GM12878 (cell line): ENCODE measurements around the gene CRB1. TPM values are rescaled to one million over a fixed set of nuclear protein-coding genes. Genes with fewer than 3 reads are reported as not detected.

ENCODE experiments used
- ATAC-seq: fragments of 200-7000 bp; cut with Tn5 transposase; 3 replicates; pipeline ENCODE4 v1.9.1; 2020; ENCODE audit warnings: mild to moderate bottlenecking, moderate library complexity
- BruUV-seq: library from RNA; stranded (reverse); fragments of 400-500 nt; replicated peaks from 2 replicates; lab custom pipeline; 2021; lab: Mats Ljungman, UMichigan
- CTCF ChIA-PET: fragments of 300-600 bp; sonication (Branson Sonifier 250); formaldehyde crosslinking; extraction: SDS; loops from one replicate; lab custom pipeline; 2021; ENCODE audit warnings: inconsistent platforms; lab: Yijun Ruan, JAX
- POLR2A ChIA-PET: fragments of 350-600 bp; formaldehyde crosslinking; extraction: SDS; loops from one replicate; lab custom pipeline; 2021; ENCODE audit warnings: inconsistent platforms; lab: Charles Lee
- RAD21 ChIA-PET: fragments of 300-600 bp; sonication (Branson Sonifier 250); formaldehyde crosslinking; loops from one replicate; lab custom pipeline; 2023; ENCODE audit warnings: antibody characterized with exemption; ENCODE audit not compliant: unreplicated experiment; lab: Charles Lee
- SMC1A ChIA-PET: fragments of 300-600 bp; sonication (Branson Sonifier 250); formaldehyde crosslinking; loops from one replicate; lab custom pipeline; 2023; ENCODE audit not compliant: unreplicated experiment, uncharacterized antibody; lab: Charles Lee
- DNase-seq: peaks from one replicate; pipeline ENCODE4 v3.0.0-alpha.2; 2011; ENCODE audit warnings: low read depth, low spot score
- FAIRE-seq: peaks from 3 replicates; lab custom pipeline; 2011; peaks lifted over from hg19 to GRCh38; lab: Jason Lieb, UNC
- H2AFZ ChIP-seq: 2 replicates; pipeline ENCODE4 v1.6.0; 2011; ENCODE audit warnings: low read depth, low read length, control low read depth; ENCODE audit not compliant: control insufficient read depth
- H3K27ac ChIP-seq: 2 replicates; pipeline ENCODE4 v1.5.1; 2011; ENCODE audit warnings: control low read depth; ENCODE audit not compliant: control insufficient read depth, insufficient read depth
- H3K27me3 ChIP-seq, 2 experiments: replicated peaks in 1 of 2; 2 replicates each; pipeline versions ENCODE4 v1.6.0 to v1.6.1; 2011; ENCODE audit warnings: low read length in 1 of 2; ENCODE audit not compliant: control insufficient read depth in 2 of 2, insufficient read depth in 2 of 2
- H3K36me3 ChIP-seq, 2 experiments: 2 replicates each; pipeline ENCODE4 v1.5.1; 2011; ENCODE audit warnings: low read length in 1 of 2; ENCODE audit not compliant: control insufficient read depth in 2 of 2, insufficient read depth in 2 of 2
- H3K4me1 ChIP-seq: 2 replicates; pipeline ENCODE4 v1.6.1; 2011; ENCODE audit warnings: mild to moderate bottlenecking, low read length, moderate library complexity, mixed read lengths; ENCODE audit not compliant: control insufficient read depth, insufficient read depth
- H3K4me2 ChIP-seq: 2 replicates; pipeline ENCODE4 v1.6.0; 2011; ENCODE audit warnings: control low read depth; ENCODE audit not compliant: control insufficient read depth, insufficient read depth
- H3K4me3 ChIP-seq: fragments of 200-600 bp; sonication (generic); 2 replicates; pipeline ENCODE4 v1.5.1; 2016
- H3K79me2 ChIP-seq: 2 replicates; pipeline ENCODE4 v1.6.0; 2011; ENCODE audit warnings: low read length; ENCODE audit not compliant: control insufficient read depth, insufficient read depth
- H3K9ac ChIP-seq: 2 replicates; pipeline ENCODE4 v1.8.0; 2011; ENCODE audit warnings: low read length, control low read depth, mixed read lengths; ENCODE audit not compliant: control insufficient read depth, insufficient read depth
- H3K9me3 ChIP-seq: replicated peaks from 3 replicates; pipeline ENCODE4 v1.5.1; 2011; ENCODE audit warnings: mild to moderate bottlenecking, low read length; ENCODE audit not compliant: control insufficient read depth, insufficient read depth
- H4K20me1 ChIP-seq: 2 replicates; pipeline ENCODE4 v1.6.0; 2011; ENCODE audit not compliant: control insufficient read depth, insufficient read depth
- ASH2L ChIP-seq: fragments of 300-600, 200-600 bp; sonication (generic); IDR thresholded peaks from 2 replicates; pipeline ENCODE4 v1.6.1; 2017; ENCODE audit warnings: low read depth, mild to moderate bottlenecking, borderline replicate concordance
- BCL3 ChIP-seq: IDR thresholded peaks from 2 replicates; pipeline ENCODE4 v1.6.1; 2011; ENCODE audit warnings: borderline replicate concordance, low read depth, mild to moderate bottlenecking, moderate library complexity, low read length; ENCODE audit not compliant: insufficient read depth, poor library complexity, severe bottlenecking
- CBX3 ChIP-seq: fragments of 200-600 bp; sonication (generic); IDR thresholded peaks from 2 replicates; pipeline ENCODE4 v1.6.1; 2016; ENCODE audit warnings: low read depth, borderline replicate concordance
- MEF2A ChIP-seq: IDR thresholded peaks from 2 replicates; pipeline ENCODE4 v1.6.1; 2011; ENCODE audit warnings: low read depth, mild to moderate bottlenecking, low read length, moderate library complexity; ENCODE audit not compliant: insufficient read depth
- POLR2AphosphoS5 ChIP-seq: IDR thresholded peaks from 2 replicates; pipeline ENCODE4 v1.6.1; 2011; ENCODE audit warnings: mild to moderate bottlenecking, low read length, inconsistent platforms
- ZNF622 ChIP-seq: fragments of 450-650 bp; IDR thresholded peaks from 2 replicates; pipeline ENCODE4 v1.6.1; 2017; ENCODE audit warnings: mild to moderate bottlenecking, inconsistent platforms
- ZZZ3 ChIP-seq: IDR thresholded peaks from 2 replicates; pipeline ENCODE4 v1.6.1; 2011; ENCODE audit warnings: low read depth; ENCODE audit not compliant: control insufficient read depth, insufficient read length
- WGBS: methylation state at CpG from one replicate; pipeline ENCODE4 v1.1.6; 2016; ENCODE audit warnings: low lambda C conversion rate; ENCODE audit not compliant: insufficient replicate concordance, insufficient coverage; ENCODE audit errors: missing lambda C conversion rate; 5-methylcytosine and 5-hydroxymethylcytosine counted together
- in situ Hi-C: fragments of 300-500 bp; cut with MboI; formaldehyde crosslinking; loops from 9 replicates; pipeline ENCODE4 v1.14.3; 2018; ENCODE audit warnings: mixed read lengths
- intact Hi-C: fragments of 100-400 bp; cut with micrococcal nuclease; formaldehyde crosslinking; loops from one replicate; pipeline ENCODE4 v1.14.2; 2022; ENCODE audit not compliant: unreplicated experiment
- polyA plus RNA-seq, 11 experiments: library from polyadenylated mRNA; depleted of rRNA in 4 of 11; unstranded in 6 of 11; stranded (reverse) in 5 of 11; fragments of >200 nt; fragmentation: Nextera tagmentation in 4 of 11; fragmentation: Illumina TruSeq in 1 of 11; extraction: Ambion mirVana in 4 of 11; extraction: Trizol in 1 of 11; gene quantifications; 1 replicate in 1 of 11; 2 replicates in 10 of 11; pipeline versions ENCODE4 v1.2.1 to v1.2.3, GENCODE V29; 2011 to 2016; ENCODE audit warnings: inconsistent platforms in 2 of 11, missing spikeins in 2 of 11, low read depth in 1 of 11
- total RNA-seq, 4 experiments: library from RNA; depleted of rRNA in 3 of 4; stranded (reverse); fragments of >200 nt in 3 of 4; fragmentation: Illumina TruSeq in 1 of 4; extraction: Trizol in 1 of 4; gene quantifications; 2 replicates each; pipeline versions ENCODE4 v1.2.1 to v1.2.3, GENCODE V29; 2013 to 2021

The CRB1 gene
- total and polyA plus RNA-seq, 10 of the 15 experiments (the other 5 are each of a cell fraction or from before 2014, with no cell fraction given) = 0.06 to 0.10 (median 0.06) TPM; not detected in 7

GRCh38 chr1:197390856-197391255 is 122.8 kb downstream of the CRB1 start:
- H3K27ac ChIP-seq = no peak overlapping the region
- no peaks in the 10 kb centered on the region for H3K4me1 ChIP-seq
- no peaks in the 10 kb centered on the region for H3K79me2 ChIP-seq
- no peak for ATAC-seq
- in situ Hi-C loops = no loop called here
- TF ChIP-seq ZNF622 (no peak), CBX3 (no peak), POLR2AphosphoS5 (no peak), ZZZ3 (no peak), BCL3 (no peak), MEF2A (no peak), ASH2L (no peak)
- TF ChIP-seq, all 136 proteins: peak for 0
- no TSS peak for BruUV-seq
- POLR2A ChIA-PET = no interaction called here
- no peak for FAIRE-seq
- Histone ChIP-seq H3K4me2 (no peak overlapping the region), H2AFZ (no peak overlapping the region), H3K4me3 (no peak overlapping the region), H3K9ac (no peak overlapping the region), H3K27me3 (no peaks in the 10 kb centered on the region), H3K36me3 (no peaks in the 10 kb centered on the region), H4K20me1 (no peaks in the 10 kb centered on the region), H3K9me3 (no peaks in the 10 kb centered on the region)
- CTCF ChIA-PET = interaction anchor here (1.1 kb wide), 1 partner anchor 9 kb away, joined by 5 read pairs; no protein-coding TSS in a partner anchor
- SMC1A ChIA-PET = interaction anchor here (0.6 to 1.2 kb wide), 2 partner anchors 13 to 25 kb away, joined by 3 read pairs; no protein-coding TSS in a partner anchor
- intact Hi-C loops = no loop called here
- no peak for DNase-seq
- RAD21 ChIA-PET = no interaction called here
- 0% methylated on average over 2 of the region's 2 CpGs for WGBS
